Measurements from ENCODE around the gene MIEN1.
"Not testable (repeated sequence)": the region's sequence is repeated elsewhere in the genome, so short reads cannot be mapped to it uniquely, and the experiment has no call there.

The MIEN1 gene

GRCh38 chr17:39755554-39756379 is 25.4 kb upstream of the MIEN1 start:
- peak; percentile 76 for DNase-seq (ENCODE audit: low spot score)

GRCh38 chr17:39754958-39755553 is 24.7 kb upstream of the MIEN1 start:
- DNase-seq (ENCODE audit: low spot score): no peak

GRCh38 chr17:39754161-39754957 is 24.0 kb upstream of the MIEN1 start:
- DNase-seq (ENCODE audit: low spot score): peak; percentile 98

- DNase-seq (ENCODE audit: low spot score): peak; percentile 75
Observed at GRCh38 chr17:39753514-39754160, 23.3 kb upstream of the MIEN1 start.

- no peak for DNase-seq (ENCODE audit: low spot score)
Observed at GRCh38 chr17:39752241-39752881, 22.0 kb upstream of the MIEN1 start.

GRCh38 chr17:39751637-39752036 is 21.3 kb upstream of the MIEN1 start:
- DNase-seq (ENCODE audit: low spot score): no peak

- no peak for DNase-seq (ENCODE audit: low spot score)
Observed at GRCh38 chr17:39751016-39751543, 20.7 kb upstream of the MIEN1 start.

- no peak for DNase-seq (ENCODE audit: low spot score)
Observed at GRCh38 chr17:39750131-39751015, 20.0 kb upstream of the MIEN1 start.

- DNase-seq (ENCODE audit: low spot score): not testable (repeated sequence)
Observed at GRCh38 chr17:39748444-39749034, 18.2 kb upstream of the MIEN1 start.

GRCh38 chr17:39747745-39748144 is 17.4 kb upstream of the MIEN1 start:
- DNase-seq (ENCODE audit: low spot score): no peak

GRCh38 chr17:39746145-39746461 is 15.8 kb upstream of the MIEN1 start:
- DNase-seq (ENCODE audit: low spot score): no peak

- DNase-seq (ENCODE audit: low spot score): no peak
Observed at GRCh38 chr17:39745335-39746144, 15.2 kb upstream of the MIEN1 start.

GRCh38 chr17:39744836-39745215 is 14.5 kb upstream of the MIEN1 start:
- no peak for DNase-seq (ENCODE audit: low spot score)

- DNase-seq (ENCODE audit: low spot score): no peak
Observed at GRCh38 chr17:39744075-39744835, 13.9 kb upstream of the MIEN1 start.

- no peak for DNase-seq (ENCODE audit: low spot score)
Observed at GRCh38 chr17:39742856-39743436, 12.6 kb upstream of the MIEN1 start.

GRCh38 chr17:39742126-39742855 is 12.0 kb upstream of the MIEN1 start:
- DNase-seq (ENCODE audit: low spot score): no peak

- DNase-seq (ENCODE audit: low spot score): no peak
Observed at GRCh38 chr17:39740357-39741111, 10.2 kb upstream of the MIEN1 start.

Data from CD4-positive, alpha-beta T cell treated with Interleukin-15 for 4 hours (primary cell).